ENCODE data around the gene TFDP2.
"Not testable (repeated sequence)": the region's sequence is repeated elsewhere in the genome, so short reads cannot be mapped to it uniquely, and the experiment has no call there.

TFDP2 gene

GRCh38 chr3:141955175-141955574 lies 194.2 kb downstream of the TFDP2 start:
- no peak for DNase-seq

- no peak for DNase-seq
Measured at GRCh38 chr3:141952611-141953010, 196.7 kb downstream of the TFDP2 start.

GRCh38 chr3:141950572-141951493 lies 198.5 kb downstream of the TFDP2 start:
- DNase-seq = no peak

GRCh38 chr3:141949972-141950371 lies 199.4 kb downstream of the TFDP2 start:
- DNase-seq = no peak

- DNase-seq = no peak
Measured at GRCh38 chr3:141949399-141949798, 199.9 kb downstream of the TFDP2 start.

GRCh38 chr3:141945726-141946485 lies 203.4 kb downstream of the TFDP2 start:
- DNase-seq = no peak

- DNase-seq = no peak
Measured at GRCh38 chr3:141942006-141942405, 207.3 kb downstream of the TFDP2 start.

- no peak for DNase-seq
Measured at GRCh38 chr3:141941093-141941492, 208.3 kb downstream of the TFDP2 start.

- DNase-seq = peak in 2 of 5 experiments; percentile 9 to 20
Measured at GRCh38 chr3:141940194-141940776, 209.1 kb downstream of the TFDP2 start.

- DNase-seq = no peak
Measured at GRCh38 chr3:141939759-141940158, 209.6 kb downstream of the TFDP2 start.

GRCh38 chr3:141938011-141938500 lies 211.3 kb downstream of the TFDP2 start:
- DNase-seq = no peak

- no peak for DNase-seq
Measured at GRCh38 chr3:141934354-141934753, 215.0 kb downstream of the TFDP2 start.

GRCh38 chr3:141933421-141934300 lies 215.7 kb downstream of the TFDP2 start:
- no peak for DNase-seq

GRCh38 chr3:141930801-141931200 lies 218.5 kb downstream of the TFDP2 start:
- no peak for DNase-seq

GRCh38 chr3:141929341-141929995 lies 219.9 kb downstream of the TFDP2 start:
- no peak for DNase-seq

- no peak for DNase-seq
Measured at GRCh38 chr3:141928631-141929270, 220.6 kb downstream of the TFDP2 start.

- no peak for DNase-seq
Measured at GRCh38 chr3:141926929-141927328, 222.4 kb downstream of the TFDP2 start.

- DNase-seq = not testable (repeated sequence)
Measured at GRCh38 chr3:141925677-141926076, 223.7 kb downstream of the TFDP2 start.

- no peak for DNase-seq
Measured at GRCh38 chr3:141921316-141921715, 228.0 kb downstream of the TFDP2 start.

GRCh38 chr3:141920701-141921100 lies 228.6 kb downstream of the TFDP2 start:
- no peak for DNase-seq

GRCh38 chr3:141915766-141916165 lies 233.6 kb downstream of the TFDP2 start:
- DNase-seq = no peak

All from T-helper 2 cell (primary cell).